ENCODE data around the gene SLC6A6. TPM values are rescaled to one million over a fixed set of nuclear protein-coding genes. Genes with fewer than 3 reads are reported as not detected.

Gene SLC6A6
- total RNA-seq, 1 experiment from 2014 or later: 72.6 TPM

- peaks cover 36 to 85% (median 43%) of the 10 kb centered on the region in 3 experiments for H3K36me3 Mint-ChIP-seq (ENCODE audit: insufficient read depth in 1 of 3, low read depth in 3 of 3)
- Histone ChIP-seq H3K14ac (ENCODE audit: insufficient read depth, low read length) (no peak overlapping the region), H2BK20ac (ENCODE audit: low read depth, low read length, poor library complexity, severe bottlenecking) (no peak overlapping the region), H2BK12ac (ENCODE audit: insufficient read length, low read depth, low read length) (no peak overlapping the region), H3K27me3 (ENCODE audit: insufficient read depth, low read length) (no peaks in the 10 kb centered on the region), H3K79me2 (ENCODE audit: insufficient read depth, low read length) (no peaks in the 10 kb centered on the region), H3K79me1 (ENCODE audit: insufficient read depth, low read depth, low read length, poor library complexity, severe bottlenecking) (no peaks in the 10 kb centered on the region), H3K9me3 (ENCODE audit: control insufficient read depth, low read depth, low read length) (no peaks in the 10 kb centered on the region), H4K91ac (ENCODE audit: insufficient read length, low read depth, low read length) (no peak overlapping the region), H2BK15ac (ENCODE audit: low read depth, low read length) (no peak overlapping the region), H2AFZ (ENCODE audit: low read length) (no peak overlapping the region), H3K27ac (ENCODE audit: insufficient read length, low read depth, low read length) (no peak overlapping the region), H4K5ac (ENCODE audit: insufficient read length, low read depth, low read length) (no peak overlapping the region), H3K23ac (ENCODE audit: insufficient read length, low read depth, low read length) (no peak overlapping the region), H3K4me2 (ENCODE audit: insufficient read depth, insufficient read length, low read length) (no peak overlapping the region), H3K4me1 (ENCODE audit: insufficient read depth, low read length) (no peaks in the 10 kb centered on the region), H3T11ph (ENCODE audit: low read length) (no peak overlapping the region), H3K9ac (ENCODE audit: extremely low read depth, insufficient read length, low read length) (no peak overlapping the region), H2BK5ac (ENCODE audit: insufficient read length, low read length) (no peak overlapping the region), H2AK5ac (ENCODE audit: insufficient read length, low read length) (no peak overlapping the region), H3K18ac (ENCODE audit: insufficient read length, low read depth, low read length) (no peak overlapping the region), H4K20me1 (ENCODE audit: control insufficient read depth, insufficient read depth, insufficient read length) (no peaks in the 10 kb centered on the region), H2BK120ac (ENCODE audit: low read depth, low read length, poor library complexity, severe bottlenecking) (no peak overlapping the region), H3K23me2 (ENCODE audit: insufficient read length, low read depth, low read length, poor library complexity, severe bottlenecking) (no peaks in the 10 kb centered on the region), H3K56ac (ENCODE audit: insufficient read length, low read depth, low read length) (no peak overlapping the region), H3K4ac (ENCODE audit: low read depth, low read length) (no peak overlapping the region), H4K8ac (replicated peaks; ENCODE audit: insufficient read length, low read depth, low read length) (no peak overlapping the region)
- no peak for TF ChIP-seq CTCF (conservative IDR thresholded peaks at IDR 0.05)
- no peak overlapping the region; a peak in 1 of 5 replicates for H3K4me3 Mint-ChIP-seq
- no CpG with 5 or more reads among the region's 1 CpG for WGBS (ENCODE audit: extremely low coverage, insufficient read length, low lambda C conversion rate)
- peak overlapping the region in 1 of 3 experiments; percentile 42; a peak in 1 of 7 replicates for H3K27ac Mint-ChIP-seq
- DNase-seq: no peak
- peaks cover 14 to 19% of the 10 kb centered on the region in 2 experiments for H3K4me1 Mint-ChIP-seq
- no peaks in the 10 kb centered on the region; a peak in 1 of 5 replicates for H3K9me3 Mint-ChIP-seq
- H3K27me3 Mint-ChIP-seq (ENCODE audit: low read depth): no peaks in the 10 kb centered on the region
These were observed 80.9 kb downstream of the SLC6A6 start for GRCh38 chr3:14483286-14483685.

Data from H9 (cell line).